ENCODE data around the gene MRPL57.
"Not testable (repeated sequence)": the region's sequence is repeated elsewhere in the genome, so short reads cannot be mapped to it uniquely, and the experiment has no call there.

MRPL57 gene

GRCh38 chr13:21202767-21203531 is 26.5 kb downstream of the MRPL57 start:
- DNase-seq (ENCODE audit: extremely low read depth, insufficient read length), result no peak
- H3K4me3 ChIP-seq (replicated peaks; ENCODE audit: low read depth, low read length), result no peak overlapping the region
- H3K36me3 ChIP-seq (ENCODE audit: control insufficient read depth, insufficient read depth, low read length), result no peaks in the 10 kb centered on the region
- no peak for TF ChIP-seq CTCF (IDR thresholded peaks at IDR 0.05; ENCODE audit: insufficient read depth, low read length, poor library complexity, severe bottlenecking)
- no peaks in the 10 kb centered on the region for H3K27me3 ChIP-seq (replicated peaks; ENCODE audit: control insufficient read depth, insufficient read depth, low read length)

GRCh38 chr13:21208652-21209154 is 32.2 kb downstream of the MRPL57 start:
- H3K27me3 ChIP-seq (replicated peaks; ENCODE audit: control insufficient read depth, insufficient read depth, low read length), result no peaks in the 10 kb centered on the region
- H3K36me3 ChIP-seq (ENCODE audit: control insufficient read depth, insufficient read depth, low read length), result no peaks in the 10 kb centered on the region
- no peak for DNase-seq (ENCODE audit: extremely low read depth, insufficient read length)
- no peak for TF ChIP-seq CTCF (IDR thresholded peaks at IDR 0.05; ENCODE audit: insufficient read depth, low read length, poor library complexity, severe bottlenecking)
- H3K4me3 ChIP-seq (replicated peaks; ENCODE audit: low read depth, low read length), result no peak overlapping the region

- DNase-seq (ENCODE audit: extremely low read depth, insufficient read length), result no peak
- Histone ChIP-seq H3K36me3 (ENCODE audit: control insufficient read depth, insufficient read depth, low read length) (no peaks in the 10 kb centered on the region), H3K27me3 (replicated peaks; ENCODE audit: control insufficient read depth, insufficient read depth, low read length) (no peaks in the 10 kb centered on the region), H3K4me3 (replicated peaks; ENCODE audit: low read depth, low read length) (no peak overlapping the region)
- no peak for TF ChIP-seq CTCF (IDR thresholded peaks at IDR 0.05; ENCODE audit: insufficient read depth, low read length, poor library complexity, severe bottlenecking)
Observed at GRCh38 chr13:21212138-21212775, 35.8 kb downstream of the MRPL57 start.

GRCh38 chr13:21215419-21215818 is 39.0 kb downstream of the MRPL57 start:
- H3K4me3 ChIP-seq (replicated peaks; ENCODE audit: low read depth, low read length); DNase-seq (ENCODE audit: extremely low read depth, insufficient read length); H3K27me3 ChIP-seq (replicated peaks; ENCODE audit: control insufficient read depth, insufficient read depth, low read length); H3K36me3 ChIP-seq (ENCODE audit: control insufficient read depth, insufficient read depth, low read length): not testable (repeated sequence)

- no peak for TF ChIP-seq CTCF (IDR thresholded peaks at IDR 0.05; ENCODE audit: insufficient read depth, low read length, poor library complexity, severe bottlenecking)
- H3K4me3 ChIP-seq (replicated peaks; ENCODE audit: low read depth, low read length), result no peak overlapping the region
- DNase-seq (ENCODE audit: extremely low read depth, insufficient read length), result no peak
- no peaks in the 10 kb centered on the region for H3K36me3 ChIP-seq (ENCODE audit: control insufficient read depth, insufficient read depth, low read length)
- no peaks in the 10 kb centered on the region for H3K27me3 ChIP-seq (replicated peaks; ENCODE audit: control insufficient read depth, insufficient read depth, low read length)
Observed at GRCh38 chr13:21216332-21216731, 39.9 kb downstream of the MRPL57 start.

GRCh38 chr13:21218351-21219035 is 42.0 kb downstream of the MRPL57 start:
- peak; percentile 44 for DNase-seq (ENCODE audit: extremely low read depth, insufficient read length)

More at GRCh38 chr13:21218351-21219035, 42.0 kb downstream of the MRPL57 start:
- no peak for TF ChIP-seq CTCF (IDR thresholded peaks at IDR 0.05; ENCODE audit: insufficient read depth, low read length, poor library complexity, severe bottlenecking)
- H3K4me3 ChIP-seq (replicated peaks; ENCODE audit: low read depth, low read length), result no peak overlapping the region
- no peaks in the 10 kb centered on the region for H3K27me3 ChIP-seq (replicated peaks; ENCODE audit: control insufficient read depth, insufficient read depth, low read length)
- no peaks in the 10 kb centered on the region for H3K36me3 ChIP-seq (ENCODE audit: control insufficient read depth, insufficient read depth, low read length)

Data from GM06990 (cell line).